K562 (cell line): ENCODE data around the gene LGI4. TPM values are rescaled to one million over a fixed set of nuclear protein-coding genes. Genes with fewer than 3 reads are reported as not detected.

Experiments
- ARHGAP35 ChIP-seq: fragments of 450-650 bp; IDR thresholded peaks from 2 replicates; pipeline ENCODE4 v1.6.1; 2018; ENCODE audit not compliant: partially characterized antibody
- CBX5 ChIP-seq: IDR thresholded peaks from 2 replicates; pipeline ENCODE4 v1.6.1; 2014; ENCODE audit warnings: low read depth, borderline replicate concordance
- CCNT2 ChIP-seq: IDR thresholded peaks from 2 replicates; pipeline ENCODE4 v1.6.1; 2011; ENCODE audit warnings: borderline replicate concordance, low read depth, mild to moderate bottlenecking, moderate library complexity, mixed read lengths, low read length; ENCODE audit not compliant: insufficient read length; ENCODE audit errors: extremely low read depth
- CREBBP ChIP-seq: IDR thresholded peaks from one replicate; pipeline ENCODE4 v1.6.1; 2012; ENCODE audit warnings: low read depth, mild to moderate bottlenecking, control low read depth, inconsistent platforms, low read length
- CREM ChIP-seq: IDR thresholded peaks from 2 replicates; pipeline ENCODE4 v1.6.1; 2014; ENCODE audit warnings: antibody characterized with exemption, low read depth
- FOXK2 ChIP-seq, 2 experiments: fragments of 450-650 bp; IDR thresholded peaks in 1 of 2; conservative IDR thresholded peaks in 1 of 2; 2 replicates each; pipeline ENCODE4 v1.6.1; 2016; ENCODE audit warnings: low read depth in 2 of 2, mild to moderate bottlenecking in 1 of 2
- FOXM1 ChIP-seq, 2 experiments: fragments of 450-650 bp in 1 of 2; sonication (generic) in 1 of 2; formaldehyde crosslinking in 1 of 2; IDR thresholded peaks; 2 replicates each; pipeline versions ENCODE4 v1.6.1 to v1.9.0; 2017 to 2022; ENCODE audit warnings: low read depth in 2 of 2, mild to moderate bottlenecking in 2 of 2, missing genetic modification reagents in 1 of 2, moderate library complexity in 1 of 2
- HCFC1 ChIP-seq: IDR thresholded peaks from 2 replicates; pipeline ENCODE4 v1.6.1; 2012; ENCODE audit warnings: low read depth, low read length, improper control_type of control experiment
- NBN ChIP-seq: fragments of 450-650 bp; IDR thresholded peaks from 2 replicates; pipeline ENCODE4 v1.6.1; 2016; ENCODE audit warnings: low read depth, mild to moderate bottlenecking
- NFIC ChIP-seq: fragments of 450-650 bp; IDR thresholded peaks from 2 replicates; pipeline ENCODE4 v1.6.1; 2017; ENCODE audit warnings: mild to moderate bottlenecking, inconsistent platforms
- POLR2B ChIP-seq: fragments of 450-650 bp; IDR thresholded peaks from 2 replicates; pipeline ENCODE4 v1.6.1; 2018; ENCODE audit warnings: low read depth; ENCODE audit not compliant: partially characterized antibody
- RFX7 ChIP-seq: fragments of 250-450 bp; sonication (Bioruptor Pico); IDR thresholded peaks from 2 replicates; pipeline ENCODE4 v1.5.1; 2021; ENCODE audit warnings: mild to moderate bottlenecking
- SIN3B ChIP-seq: fragments of 450-650 bp; IDR thresholded peaks from 2 replicates; pipeline ENCODE4 v1.6.1; 2017; ENCODE audit warnings: low read depth, mild to moderate bottlenecking, moderate library complexity
- SIRT6 ChIP-seq: IDR thresholded peaks from one replicate; pipeline ENCODE4 v1.6.1; 2012; ENCODE audit warnings: low read depth, mild to moderate bottlenecking, control low read depth, inconsistent platforms, low read length, moderate library complexity
- ZNF561 ChIP-seq: fragments of 450-650 bp; formaldehyde crosslinking; conservative IDR thresholded peaks from 2 replicates; pipeline ENCODE4 v1.4.0; 2020; ENCODE audit warnings: mild to moderate bottlenecking, moderate library complexity
- ZNF644 ChIP-seq: fragments of 200-800 bp; sonication (Bioruptor generic); IDR thresholded peaks from 2 replicates; pipeline ENCODE4 v1.6.1; 2016; ENCODE audit warnings: low read depth, missing genetic modification characterization, missing compliant biosample characterization
- ZNF707 ChIP-seq: fragments of 250-450 bp; sonication (Bioruptor Pico); conservative IDR thresholded peaks from 2 replicates; pipeline ENCODE4 v1.8.0; 2022; ENCODE audit warnings: inconsistent platforms, mild to moderate bottlenecking, moderate library complexity
- ZNF75A ChIP-seq: fragments of 450-650 bp; formaldehyde crosslinking; IDR thresholded peaks from 2 replicates; pipeline ENCODE4 v1.4.0; 2020; ENCODE audit warnings: mild to moderate bottlenecking
- ZNF764 ChIP-seq: fragments of 250-450 bp; sonication (Bioruptor Pico); IDR thresholded peaks from 2 replicates; pipeline ENCODE4 v1.4.0; 2020; ENCODE audit warnings: low read depth, mild to moderate bottlenecking, moderate library complexity
- ZZZ3 ChIP-seq: fragments of 450-650 bp; IDR thresholded peaks from 2 replicates; pipeline ENCODE4 v1.6.1; 2016; ENCODE audit warnings: antibody characterized with exemption, mild to moderate bottlenecking, moderate library complexity
- polyA plus RNA-seq, 8 experiments: library from polyadenylated mRNA; depleted of rRNA in 4 of 8; stranded (reverse) in 5 of 8; unstranded in 3 of 8; fragments of >200 nt; fragmentation: Nextera tagmentation in 2 of 8; fragmentation: Illumina TruSeq in 1 of 8; extraction: Ambion mirVana in 2 of 8; extraction: Trizol in 1 of 8; gene quantifications; 2 replicates each; pipeline versions ENCODE4 v1.2.1 to v1.2.3, GENCODE V29; 2011 to 2014; ENCODE audit warnings: inconsistent platforms in 1 of 8, missing spikeins in 1 of 8
- total RNA-seq, 7 experiments: library from RNA; depleted of rRNA in 6 of 7; stranded (reverse); fragments of >200 nt in 6 of 7; fragmentation: Illumina TruSeq in 2 of 7; extraction: Trizol in 2 of 7; gene quantifications; 2 replicates each; pipeline versions ENCODE4 v1.2.1 to v1.2.3, GENCODE V29; 2011 to 2021; ENCODE audit warnings: low replicate concordance in 1 of 7
- TF ChIP-seq, protein P1 (sequence below): fragments of 450-650 bp; IDR thresholded peaks from 2 replicates; pipeline ENCODE4 v1.6.1; 2017; ENCODE audit warnings: antibody characterized with exemption
- TF ChIP-seq, protein P2 (sequence below): sonication (generic); formaldehyde crosslinking; IDR thresholded peaks from 2 replicates; pipeline ENCODE4 v1.8.0; 2022; ENCODE audit warnings: mild to moderate bottlenecking, missing genetic modification reagents

LGI4 gene
- total and polyA plus RNA-seq, 9 of the 15 experiments (the other 6 are each of a cell fraction or from before 2014, with no cell fraction given) = 0.14 to 0.30 (median 0.24) TPM; not detected in 4

DNA sequence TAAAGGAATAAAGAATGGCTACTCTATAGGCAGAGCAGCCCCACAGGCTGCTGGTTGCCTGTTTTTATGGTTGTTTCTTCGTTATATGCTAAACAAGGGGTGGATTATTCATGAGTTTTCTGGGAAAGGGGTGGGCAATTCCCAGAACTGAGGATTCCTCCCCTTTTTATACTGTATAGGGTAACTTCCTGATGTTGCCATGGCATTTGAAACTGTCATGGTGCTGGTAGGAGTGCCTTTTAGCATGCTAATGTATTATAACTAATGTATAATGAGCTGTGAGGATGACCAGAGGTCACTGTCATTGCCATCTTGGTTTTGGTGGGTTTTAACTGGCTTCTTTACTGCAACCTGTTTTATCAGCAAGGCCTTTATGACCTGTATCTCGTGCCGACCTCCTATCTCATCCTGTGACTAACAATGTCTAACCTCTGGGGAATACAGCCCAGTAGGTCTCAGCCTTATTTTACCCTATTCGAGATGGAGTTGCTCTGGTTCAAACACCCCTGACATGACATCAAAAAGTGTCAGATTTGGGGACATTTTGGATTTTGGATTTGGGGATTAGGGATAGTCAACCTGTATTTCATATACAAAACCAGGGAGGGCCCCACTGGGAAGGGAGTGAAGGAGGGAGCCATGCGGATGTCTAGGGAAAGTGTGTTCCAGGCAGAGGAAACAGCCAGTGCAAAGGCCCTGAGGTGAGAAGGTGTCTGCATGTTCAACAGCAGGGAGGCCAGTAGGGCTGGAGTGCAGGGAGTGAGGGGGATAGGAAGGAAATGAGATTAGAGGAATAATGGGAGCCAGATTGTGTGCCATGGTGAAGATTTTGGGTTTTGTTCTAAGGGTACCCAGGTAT lies 30.6 kb upstream of the LGI4 start (continued):
- TF ChIP-seq, protein P1, sequence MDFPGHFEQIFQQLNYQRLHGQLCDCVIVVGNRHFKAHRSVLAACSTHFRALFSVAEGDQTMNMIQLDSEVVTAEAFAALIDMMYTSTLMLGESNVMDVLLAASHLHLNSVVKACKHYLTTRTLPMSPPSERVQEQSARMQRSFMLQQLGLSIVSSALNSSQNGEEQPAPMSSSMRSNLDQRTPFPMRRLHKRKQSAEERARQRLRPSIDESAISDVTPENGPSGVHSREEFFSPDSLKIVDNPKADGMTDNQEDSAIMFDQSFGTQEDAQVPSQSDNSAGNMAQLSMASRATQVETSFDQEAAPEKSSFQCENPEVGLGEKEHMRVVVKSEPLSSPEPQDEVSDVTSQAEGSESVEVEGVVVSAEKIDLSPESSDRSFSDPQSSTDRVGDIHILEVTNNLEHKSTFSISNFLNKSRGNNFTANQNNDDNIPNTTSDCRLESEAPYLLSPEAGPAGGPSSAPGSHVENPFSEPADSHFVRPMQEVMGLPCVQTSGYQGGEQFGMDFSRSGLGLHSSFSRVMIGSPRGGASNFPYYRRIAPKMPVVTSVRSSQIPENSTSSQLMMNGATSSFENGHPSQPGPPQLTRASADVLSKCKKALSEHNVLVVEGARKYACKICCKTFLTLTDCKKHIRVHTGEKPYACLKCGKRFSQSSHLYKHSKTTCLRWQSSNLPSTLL = no peak
- TF ChIP-seq CBX5 (no peak), POLR2B (no peak), FOXK2 (conservative IDR thresholded peaks at IDR 0.05 in 1 of 2, IDR thresholded peaks at IDR 0.05 in 1 of 2; ENCODE audit: low read depth in 2 of 2) (peak in 1 of 2 experiments; percentile 33; a peak in 2 of 4 replicates), HCFC1 (no peak), CCNT2 (no peak), CREBBP (no peak), ZNF561 (CRISPR knock-in tag) (peak; percentile 81; the same call in 1 of the 2 replicates), SIRT6 (no peak), ZZZ3 (no peak), NBN (no peak), ARHGAP35 (no peak), NFIC (no peak), CREM (no peak), SIN3B (no peak), RFX7 (CRISPR knock-in tag) (no peak; the same call in 1 of the 2 replicates), ZNF707 (CRISPR knock-in tag) (no peak), ZNF764 (CRISPR knock-in tag) (no peak), FOXM1 (IDR thresholded peaks at IDR 0.05; ENCODE audit: low read depth) (no peak), FOXM1 (CRISPR knock-in tag; IDR thresholded peaks at IDR 0.05; ENCODE audit: low read depth) (no peak), ZNF75A (CRISPR knock-in tag) (no peak), ZNF644 (tag) (peak; percentile 81; the same call in 1 of the 2 replicates)
- TF ChIP-seq, protein P2, sequence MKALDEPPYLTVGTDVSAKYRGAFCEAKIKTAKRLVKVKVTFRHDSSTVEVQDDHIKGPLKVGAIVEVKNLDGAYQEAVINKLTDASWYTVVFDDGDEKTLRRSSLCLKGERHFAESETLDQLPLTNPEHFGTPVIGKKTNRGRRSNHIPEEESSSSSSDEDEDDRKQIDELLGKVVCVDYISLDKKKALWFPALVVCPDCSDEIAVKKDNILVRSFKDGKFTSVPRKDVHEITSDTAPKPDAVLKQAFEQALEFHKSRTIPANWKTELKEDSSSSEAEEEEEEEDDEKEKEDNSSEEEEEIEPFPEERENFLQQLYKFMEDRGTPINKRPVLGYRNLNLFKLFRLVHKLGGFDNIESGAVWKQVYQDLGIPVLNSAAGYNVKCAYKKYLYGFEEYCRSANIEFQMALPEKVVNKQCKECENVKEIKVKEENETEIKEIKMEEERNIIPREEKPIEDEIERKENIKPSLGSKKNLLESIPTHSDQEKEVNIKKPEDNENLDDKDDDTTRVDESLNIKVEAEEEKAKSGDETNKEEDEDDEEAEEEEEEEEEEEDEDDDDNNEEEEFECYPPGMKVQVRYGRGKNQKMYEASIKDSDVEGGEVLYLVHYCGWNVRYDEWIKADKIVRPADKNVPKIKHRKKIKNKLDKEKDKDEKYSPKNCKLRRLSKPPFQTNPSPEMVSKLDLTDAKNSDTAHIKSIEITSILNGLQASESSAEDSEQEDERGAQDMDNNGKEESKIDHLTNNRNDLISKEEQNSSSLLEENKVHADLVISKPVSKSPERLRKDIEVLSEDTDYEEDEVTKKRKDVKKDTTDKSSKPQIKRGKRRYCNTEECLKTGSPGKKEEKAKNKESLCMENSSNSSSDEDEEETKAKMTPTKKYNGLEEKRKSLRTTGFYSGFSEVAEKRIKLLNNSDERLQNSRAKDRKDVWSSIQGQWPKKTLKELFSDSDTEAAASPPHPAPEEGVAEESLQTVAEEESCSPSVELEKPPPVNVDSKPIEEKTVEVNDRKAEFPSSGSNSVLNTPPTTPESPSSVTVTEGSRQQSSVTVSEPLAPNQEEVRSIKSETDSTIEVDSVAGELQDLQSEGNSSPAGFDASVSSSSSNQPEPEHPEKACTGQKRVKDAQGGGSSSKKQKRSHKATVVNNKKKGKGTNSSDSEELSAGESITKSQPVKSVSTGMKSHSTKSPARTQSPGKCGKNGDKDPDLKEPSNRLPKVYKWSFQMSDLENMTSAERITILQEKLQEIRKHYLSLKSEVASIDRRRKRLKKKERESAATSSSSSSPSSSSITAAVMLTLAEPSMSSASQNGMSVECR = no peak
